ENCODE data around the gene SERINC2. TPM values are rescaled to one million over a fixed set of nuclear protein-coding genes. Genes with fewer than 3 reads are reported as not detected.

Gene SERINC2
- total RNA-seq, 1 experiment from 2014 or later, result 140 TPM

DNA sequence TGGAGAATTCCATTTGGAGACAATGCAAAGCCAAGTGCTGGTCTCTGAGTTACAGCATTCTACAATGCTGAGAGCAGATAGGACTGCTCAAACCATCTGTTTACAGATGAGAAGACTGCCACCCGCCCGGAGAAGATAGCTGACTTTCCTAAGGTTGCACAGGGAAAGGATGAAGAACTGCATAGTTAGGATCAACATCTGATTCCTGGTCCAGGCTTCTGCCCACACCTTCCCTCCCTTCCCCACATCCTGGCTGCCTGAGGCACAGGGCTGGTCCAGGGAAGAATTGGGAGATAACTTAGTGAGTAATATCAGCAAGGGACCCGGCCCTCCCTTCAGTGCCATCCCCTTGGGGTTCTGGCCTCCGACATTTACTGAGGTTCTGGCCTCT, 2.0 kb downstream of the SERINC2 start:
- Mint-ChIP-seq H3K27ac (ENCODE audit: low read depth, unreplicated experiment) (peak overlapping the region; percentile 67), H3K27me3 (ENCODE audit: insufficient read depth, unreplicated experiment) (no peaks in the 10 kb centered on the region), H3K9me3 (ENCODE audit: unreplicated experiment) (no peaks in the 10 kb centered on the region), H3K36me3 (ENCODE audit: insufficient read depth, unreplicated experiment) (peaks cover 10% of the 10 kb centered on the region), H3K4me3 (ENCODE audit: unreplicated experiment) (peak overlapping the region; percentile 97), H3K4me1 (ENCODE audit: insufficient read depth, unreplicated experiment) (peaks cover 39% of the 10 kb centered on the region)
- ChIA-PET POLR2A (interaction anchor here (0.6 to 2.8 kb wide), 9 partner anchors 7 to 286 kb away, joined by 3 to 11 read pairs (median 3); no protein-coding TSS in a partner anchor), CTCF (interaction anchor here (1.1 to 6.3 kb wide), 2 partner anchors 20 to 231 kb away, joined by 3 to 48 read pairs; no protein-coding TSS in a partner anchor)
- TF ChIP-seq, protein P1, sequence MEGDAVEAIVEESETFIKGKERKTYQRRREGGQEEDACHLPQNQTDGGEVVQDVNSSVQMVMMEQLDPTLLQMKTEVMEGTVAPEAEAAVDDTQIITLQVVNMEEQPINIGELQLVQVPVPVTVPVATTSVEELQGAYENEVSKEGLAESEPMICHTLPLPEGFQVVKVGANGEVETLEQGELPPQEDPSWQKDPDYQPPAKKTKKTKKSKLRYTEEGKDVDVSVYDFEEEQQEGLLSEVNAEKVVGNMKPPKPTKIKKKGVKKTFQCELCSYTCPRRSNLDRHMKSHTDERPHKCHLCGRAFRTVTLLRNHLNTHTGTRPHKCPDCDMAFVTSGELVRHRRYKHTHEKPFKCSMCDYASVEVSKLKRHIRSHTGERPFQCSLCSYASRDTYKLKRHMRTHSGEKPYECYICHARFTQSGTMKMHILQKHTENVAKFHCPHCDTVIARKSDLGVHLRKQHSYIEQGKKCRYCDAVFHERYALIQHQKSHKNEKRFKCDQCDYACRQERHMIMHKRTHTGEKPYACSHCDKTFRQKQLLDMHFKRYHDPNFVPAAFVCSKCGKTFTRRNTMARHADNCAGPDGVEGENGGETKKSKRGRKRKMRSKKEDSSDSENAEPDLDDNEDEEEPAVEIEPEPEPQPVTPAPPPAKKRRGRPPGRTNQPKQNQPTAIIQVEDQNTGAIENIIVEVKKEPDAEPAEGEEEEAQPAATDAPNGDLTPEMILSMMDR (IDR thresholded peaks at IDR 0.05; ENCODE audit: unreplicated experiment), result no peak
- BruUV-seq (replicated peaks), result no TSS peak
- intact Hi-C loops (cut with micrococcal nuclease), result no loop called here
- peak; percentile 48 for DNase-seq (ENCODE audit: unreplicated experiment)

DNA sequence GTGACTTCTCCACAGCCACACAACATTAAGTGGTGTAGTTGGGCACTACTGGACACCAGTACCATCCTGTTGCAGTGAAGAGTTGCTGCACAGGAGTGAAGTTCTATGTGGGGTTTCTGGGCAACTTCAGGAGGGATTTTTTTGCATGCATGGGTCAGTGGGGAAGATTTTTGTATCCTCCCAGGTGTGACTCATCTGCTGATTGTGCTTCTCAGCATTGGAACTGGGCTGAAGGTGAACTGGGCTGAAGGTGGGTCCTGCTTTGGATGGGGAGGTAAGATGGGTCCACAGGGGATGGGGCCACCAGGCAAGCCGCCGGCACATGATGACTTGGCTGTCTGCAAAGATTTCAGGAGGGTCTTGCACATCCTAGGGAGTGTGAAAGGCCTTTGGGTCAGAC, 2.6 kb downstream of the SERINC2 start:
- intact Hi-C loops (cut with micrococcal nuclease), result no loop called here
- Mint-ChIP-seq H3K4me3 (ENCODE audit: unreplicated experiment) (peak overlapping the region; percentile 97), H3K27me3 (ENCODE audit: insufficient read depth, unreplicated experiment) (no peaks in the 10 kb centered on the region), H3K9me3 (ENCODE audit: unreplicated experiment) (no peaks in the 10 kb centered on the region), H3K4me1 (ENCODE audit: insufficient read depth, unreplicated experiment) (peaks cover 39% of the 10 kb centered on the region), H3K27ac (ENCODE audit: low read depth, unreplicated experiment) (peak overlapping the region; percentile 67), H3K36me3 (ENCODE audit: insufficient read depth, unreplicated experiment) (peaks cover 12% of the 10 kb centered on the region)
- ChIA-PET POLR2A (interaction anchor here (1.5 to 2.0 kb wide), 2 partner anchors 10 to 21 kb away, joined by 3 to 10 read pairs; no protein-coding TSS in a partner anchor), CTCF (interaction anchor here (12.7 kb wide), 1 partner anchor 19 kb away, joined by 238 read pairs; no protein-coding TSS in a partner anchor)
- no peak for DNase-seq (ENCODE audit: unreplicated experiment)
- no TSS peak for BruUV-seq (replicated peaks)
- TF ChIP-seq, protein P1 (IDR thresholded peaks at IDR 0.05; ENCODE audit: unreplicated experiment), result no peak

DNA sequence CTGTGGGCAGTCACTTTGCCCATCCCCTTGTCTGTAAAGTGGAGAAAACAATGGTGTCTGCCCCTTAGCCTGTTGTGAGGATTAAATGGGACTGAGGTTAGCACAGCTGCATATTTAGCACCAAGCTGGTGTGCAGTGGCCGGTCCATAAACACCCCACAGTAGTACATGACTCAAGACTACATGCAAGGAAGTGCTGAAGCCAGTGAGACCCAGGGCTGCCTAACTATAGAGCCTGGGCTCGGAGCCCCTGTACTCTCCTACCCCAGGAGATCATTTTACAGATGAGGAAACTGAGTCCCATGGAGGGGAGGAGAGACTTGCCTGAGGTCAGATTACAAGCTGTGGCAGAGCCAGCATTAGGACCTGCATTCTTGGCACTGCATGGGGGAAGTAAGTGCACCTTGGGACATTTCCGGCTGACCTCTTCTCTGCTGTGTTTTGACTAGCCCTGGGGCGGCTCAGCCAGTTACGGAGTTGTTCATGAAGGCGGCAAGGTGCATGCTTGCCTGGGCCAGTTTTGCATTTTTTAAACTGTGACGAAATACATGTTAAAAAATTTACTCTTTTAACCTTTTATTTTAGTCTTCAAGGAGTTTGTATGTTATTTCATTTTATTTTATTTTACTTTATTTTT, 3.2 kb downstream of the SERINC2 start:
- H3K36me3 Mint-ChIP-seq (ENCODE audit: insufficient read depth, unreplicated experiment), result peaks cover 11% of the 10 kb centered on the region
- intact Hi-C loops (cut with micrococcal nuclease), result no loop called here
- no TSS peak for BruUV-seq (replicated peaks)
- H3K9me3 Mint-ChIP-seq (ENCODE audit: unreplicated experiment), result no peaks in the 10 kb centered on the region
- H3K27ac Mint-ChIP-seq (ENCODE audit: low read depth, unreplicated experiment), result peak overlapping the region; percentile 67
- ChIA-PET POLR2A (interaction anchor here (0.8 to 1.5 kb wide), 2 partner anchors 10 to 19 kb away, joined by 3 to 6 read pairs; no protein-coding TSS in a partner anchor), CTCF (interaction anchor here (0.8 to 12.7 kb wide), 2 partner anchors 20 to 131 kb away, joined by 3 to 238 read pairs; no protein-coding TSS in a partner anchor)
- H3K4me1 Mint-ChIP-seq (ENCODE audit: insufficient read depth, unreplicated experiment), result peaks cover 41% of the 10 kb centered on the region
- peak; percentile 83 for DNase-seq (ENCODE audit: unreplicated experiment)
- H3K27me3 Mint-ChIP-seq (ENCODE audit: insufficient read depth, unreplicated experiment), result no peaks in the 10 kb centered on the region
- H3K4me3 Mint-ChIP-seq (ENCODE audit: unreplicated experiment), result peak overlapping the region; percentile 10
- TF ChIP-seq, protein P1 (IDR thresholded peaks at IDR 0.05; ENCODE audit: unreplicated experiment), result no peak

DNA sequence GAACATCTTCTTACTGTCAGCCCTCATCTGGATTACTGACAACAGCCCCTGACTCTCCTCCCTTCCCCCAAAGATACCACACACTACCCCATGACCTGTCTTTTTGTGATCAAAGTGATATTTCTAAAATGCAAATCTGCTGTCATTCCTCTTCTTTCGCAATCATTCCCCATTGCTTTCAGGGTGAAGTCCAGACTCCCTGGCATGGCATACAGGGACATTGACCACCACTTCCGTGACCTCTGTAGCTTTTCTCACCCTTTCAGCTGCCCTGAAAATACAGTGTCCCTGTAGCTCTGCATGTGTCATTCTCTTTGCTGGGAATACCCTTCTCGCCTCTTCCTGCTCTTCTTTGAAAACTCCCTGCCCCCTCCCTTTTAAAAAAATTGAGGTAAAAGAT, 4.1 kb downstream of the SERINC2 start:
- ChIA-PET CTCF (interaction anchor here (0.5 to 12.7 kb wide), 2 partner anchors 21 to 99 kb away, joined by 3 to 238 read pairs; no protein-coding TSS in a partner anchor), POLR2A (no interaction called here)
- intact Hi-C loops (cut with micrococcal nuclease), result no loop called here

More for the DNA sequence above, 4.1 kb downstream of the SERINC2 start:
- H3K4me3 Mint-ChIP-seq (ENCODE audit: unreplicated experiment), result no peak overlapping the region
- peaks cover 45% of the 10 kb centered on the region for H3K4me1 Mint-ChIP-seq (ENCODE audit: insufficient read depth, unreplicated experiment)
- H3K36me3 Mint-ChIP-seq (ENCODE audit: insufficient read depth, unreplicated experiment), result peaks cover 15% of the 10 kb centered on the region
- H3K27ac Mint-ChIP-seq (ENCODE audit: low read depth, unreplicated experiment), result peak overlapping the region; percentile 4
- no peaks in the 10 kb centered on the region for H3K9me3 Mint-ChIP-seq (ENCODE audit: unreplicated experiment)
- TF ChIP-seq, protein P1 (IDR thresholded peaks at IDR 0.05; ENCODE audit: unreplicated experiment), result no peak
- no peak for DNase-seq (ENCODE audit: unreplicated experiment)
- H3K27me3 Mint-ChIP-seq (ENCODE audit: insufficient read depth, unreplicated experiment), result no peaks in the 10 kb centered on the region
- no TSS peak for BruUV-seq (replicated peaks)
